Stomach (tissue), 9 donors: ENCODE results near the gene CREB5. TPM values are rescaled to one million over a fixed set of nuclear protein-coding genes. Genes with fewer than 3 reads are reported as not detected.

Source experiments
- DNase-seq, 2 donors: peaks; one replicate each; pipeline versions ENCODE4 v3.0.0 to v3.0.0-alpha.2; 2013 to 2019
- H3K27ac ChIP-seq, 5 donors: fragments of 200-600 bp in 4 of 5; sonication (generic) in 4 of 5; one replicate each; pipeline ENCODE4 v1.5.1; 2013 to 2019; ENCODE audit warnings: mild to moderate bottlenecking in 1 of 5, moderate library complexity in 1 of 5
- H3K27me3 ChIP-seq, 3 donors: fragments of 200-600 bp; sonication (generic); one replicate each; pipeline ENCODE4 v1.5.1; 2017 to 2019; ENCODE audit warnings: mixed run types in 1 of 3
- H3K36me3 ChIP-seq, 4 donors: fragments of 200-600 bp; sonication (generic); 1 replicate in 3 of 4; 2 replicates in 1 of 4; pipeline ENCODE4 v1.5.1; 2016 to 2019
- H3K4me1 ChIP-seq, 4 donors: fragments of 200-600 bp; sonication (generic); one replicate each; pipeline ENCODE4 v1.5.1; 2016 to 2019
- H3K4me3 ChIP-seq, 4 donors: fragments of 200-600 bp; sonication (generic) in 3 of 4; one replicate each; pipeline ENCODE4 v1.5.1; 2016 to 2019; ENCODE audit warnings: mild to moderate bottlenecking in 1 of 4
- H3K9me3 ChIP-seq, 4 donors: fragments of 200-600 bp; sonication (generic); one replicate each; pipeline ENCODE4 v1.5.1; 2016 to 2019
- EP300 ChIP-seq: sonication (generic); formaldehyde crosslinking; IDR thresholded peaks from one replicate; pipeline ENCODE4 v1.6.1; 2017; ENCODE audit warnings: antibody characterized with exemption
- POLR2A ChIP-seq, 4 donors: fragments of 450-650 bp; IDR thresholded peaks; one replicate each; pipeline ENCODE4 v1.6.1; 2016; ENCODE audit warnings: antibody characterized with exemption in 4 of 4, control low read depth in 2 of 4, mild to moderate bottlenecking in 1 of 4, moderate library complexity in 1 of 4
- POLR2AphosphoS5 ChIP-seq, 3 donors: sonication (generic); formaldehyde crosslinking; IDR thresholded peaks; one replicate each; pipeline ENCODE4 v1.6.1; 2016; ENCODE audit warnings: antibody characterized with exemption in 3 of 3
- WGBS, 5 donors: extraction: QIAGEN DNeasy Blood & Tissue Kit in 3 of 5; methylation state at CpG; one replicate each; pipeline versions ENCODE4 v1.1.5 to v1.1.7; 2013 to 2018; 5-methylcytosine and 5-hydroxymethylcytosine counted together
- intact Hi-C: fragments of 100-400 bp; cut with DNase I; formaldehyde crosslinking; loops from one replicate; pipeline ENCODE4 v1.15.1; 2023; ENCODE audit warnings: low total_unique reads
- polyA plus RNA-seq, 3 donors: library from polyadenylated mRNA; stranded (reverse); fragments of 200-250 nt; gene quantifications; one replicate each; pipeline ENCODE4 v1.2.3, GENCODE V29; 2013
- total RNA-seq, 5 donors: library from RNA; depleted of rRNA; stranded (reverse); fragments of >200 nt; gene quantifications; one replicate each; pipeline versions ENCODE4 v1.1.0 to v1.2.3, GENCODE V29; 2014 to 2016
- TF ChIP-seq, protein P1 (sequence below), 7 experiments: fragments of 450-650 bp in 4 of 7; fragments of 200-600 bp in 3 of 7; sonication (generic) in 3 of 7; IDR thresholded peaks; one replicate each; pipeline ENCODE4 v1.5.1; 2016 to 2019; ENCODE audit warnings: antibody characterized with exemption in 7 of 7, control low read depth in 2 of 7, mild to moderate bottlenecking in 1 of 7
- donor health status: healthy with polysubstance abuse.
- donor health status: Bipolar disorder and iron deficiency.
- donor health status: healthy.

The CREB5 gene
- total and polyA plus RNA-seq, 8 donors = 0.68 to 30.3 (median 1.5) TPM; not detected in 1

DNA sequence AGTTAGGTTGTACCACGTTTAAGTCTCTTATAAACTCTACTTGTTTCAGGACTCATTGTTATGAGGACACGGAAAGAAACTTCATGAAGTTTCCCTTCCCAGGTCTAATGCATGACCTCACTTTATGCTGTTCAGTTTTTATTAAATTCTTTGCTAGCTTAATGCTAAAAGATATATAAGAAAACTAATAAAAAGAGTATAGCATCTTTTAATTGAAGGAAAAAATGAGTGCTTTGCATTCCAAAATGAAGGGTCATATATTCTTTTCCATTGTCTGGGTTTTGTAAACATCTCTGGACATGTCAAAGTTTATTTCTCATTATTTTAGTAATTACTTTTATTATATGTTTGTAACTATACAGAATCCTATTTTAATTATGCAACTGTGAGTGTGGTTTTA is 255.8 kb downstream of the CREB5 start:
- intact Hi-C loops = no loop called here
- H3K4me1 ChIP-seq = no peaks in the 10 kb centered on the region
- H3K27me3 ChIP-seq = no peaks in the 10 kb centered on the region
- no peak overlapping the region for H3K27ac ChIP-seq
- no peak overlapping the region for H3K4me3 ChIP-seq
- H3K9me3 ChIP-seq = no peaks in the 10 kb centered on the region
- no peak for DNase-seq
- H3K36me3 ChIP-seq = no peaks in the 10 kb centered on the region
- WGBS, 5 donors = 75 to 84% (median 81%) methylated on average over 2 of the region's 2 CpGs
- TF ChIP-seq POLR2A (IDR thresholded peaks at IDR 0.05) (no peak), POLR2AphosphoS5 (IDR thresholded peaks at IDR 0.05) (no peak), EP300 (no peak)
- TF ChIP-seq, protein P1, sequence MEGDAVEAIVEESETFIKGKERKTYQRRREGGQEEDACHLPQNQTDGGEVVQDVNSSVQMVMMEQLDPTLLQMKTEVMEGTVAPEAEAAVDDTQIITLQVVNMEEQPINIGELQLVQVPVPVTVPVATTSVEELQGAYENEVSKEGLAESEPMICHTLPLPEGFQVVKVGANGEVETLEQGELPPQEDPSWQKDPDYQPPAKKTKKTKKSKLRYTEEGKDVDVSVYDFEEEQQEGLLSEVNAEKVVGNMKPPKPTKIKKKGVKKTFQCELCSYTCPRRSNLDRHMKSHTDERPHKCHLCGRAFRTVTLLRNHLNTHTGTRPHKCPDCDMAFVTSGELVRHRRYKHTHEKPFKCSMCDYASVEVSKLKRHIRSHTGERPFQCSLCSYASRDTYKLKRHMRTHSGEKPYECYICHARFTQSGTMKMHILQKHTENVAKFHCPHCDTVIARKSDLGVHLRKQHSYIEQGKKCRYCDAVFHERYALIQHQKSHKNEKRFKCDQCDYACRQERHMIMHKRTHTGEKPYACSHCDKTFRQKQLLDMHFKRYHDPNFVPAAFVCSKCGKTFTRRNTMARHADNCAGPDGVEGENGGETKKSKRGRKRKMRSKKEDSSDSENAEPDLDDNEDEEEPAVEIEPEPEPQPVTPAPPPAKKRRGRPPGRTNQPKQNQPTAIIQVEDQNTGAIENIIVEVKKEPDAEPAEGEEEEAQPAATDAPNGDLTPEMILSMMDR (IDR thresholded peaks at IDR 0.05) = no peak

- H3K27ac ChIP-seq = peak overlapping the region in 2 of 5 donors; percentile 55 to 64
- 60 to 73% (median 66%) methylated on average over 4 of the region's 4 CpGs for WGBS, 5 donors
- intact Hi-C loops = no loop called here
Observed at GRCh38 chr7:28669330-28669729, 257.0 kb downstream of the CREB5 start.

DNA sequence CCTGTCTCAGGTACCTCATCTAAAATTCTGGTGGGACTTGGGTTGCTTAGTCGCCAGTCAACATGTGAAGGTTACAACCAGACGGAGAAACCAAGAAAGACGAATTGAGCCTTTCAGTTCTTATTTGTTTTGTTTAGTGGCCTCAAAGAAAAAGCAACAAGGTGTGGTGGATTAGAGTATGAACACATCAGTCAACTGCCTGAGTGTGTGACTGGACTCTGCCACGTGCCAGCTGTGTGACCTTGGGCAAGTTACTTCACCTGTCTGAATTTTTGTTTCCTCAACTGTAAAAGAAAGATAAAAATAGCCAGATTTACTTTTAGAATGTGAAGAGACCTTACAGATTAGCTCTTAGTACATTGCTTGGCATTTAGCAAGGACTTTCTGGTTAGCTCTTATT is 259.2 kb downstream of the CREB5 start:
- H3K9me3 ChIP-seq = no peaks in the 10 kb centered on the region
- no peaks in the 10 kb centered on the region for H3K36me3 ChIP-seq
- H3K27ac ChIP-seq = no peak overlapping the region
- H3K27me3 ChIP-seq = no peaks in the 10 kb centered on the region
- TF ChIP-seq, protein P1 (IDR thresholded peaks at IDR 0.05) = no peak
- TF ChIP-seq EP300 (no peak), POLR2AphosphoS5 (IDR thresholded peaks at IDR 0.05) (no peak), POLR2A (IDR thresholded peaks at IDR 0.05) (no peak)
- intact Hi-C loops = loop anchor here (10.0 kb wide), 1 partner anchor 257 kb away; the partner anchor contains the start of gene CREB5
- H3K4me1 ChIP-seq = no peaks in the 10 kb centered on the region
- 67 to 83% (median 77%) methylated on average over 4 of the region's 4 CpGs for WGBS, 5 donors
- no peak for DNase-seq
- H3K4me3 ChIP-seq = no peak overlapping the region

More at GRCh38 chr7:28669330-28669729, 257.0 kb downstream of the CREB5 start:
- Histone ChIP-seq H3K36me3 (no peaks in the 10 kb centered on the region), H3K27me3 (no peaks in the 10 kb centered on the region), H3K4me3 (no peak overlapping the region), H3K4me1 (no peaks in the 10 kb centered on the region), H3K9me3 (no peaks in the 10 kb centered on the region)
- TF ChIP-seq POLR2A (IDR thresholded peaks at IDR 0.05) (no peak), POLR2AphosphoS5 (IDR thresholded peaks at IDR 0.05) (no peak), EP300 (no peak)
- DNase-seq = no peak

DNA sequence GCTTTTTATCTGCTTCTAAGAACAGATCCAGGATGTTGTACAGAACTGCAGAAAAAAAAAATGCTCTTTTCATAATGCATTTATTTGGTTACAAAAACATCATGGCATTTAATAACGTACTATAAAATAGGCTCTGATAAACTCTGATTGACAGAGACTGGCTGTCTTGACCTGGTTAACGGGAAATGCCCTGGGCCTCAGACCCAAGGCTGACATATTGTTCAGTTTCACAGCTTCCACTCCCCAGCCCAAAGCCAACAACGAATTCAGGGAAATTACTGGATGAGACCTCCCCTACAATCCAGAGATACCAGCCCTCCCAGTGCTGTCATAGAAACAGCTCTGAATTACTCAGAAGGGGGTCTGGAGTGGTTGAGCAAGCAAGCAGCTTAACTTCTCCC is 260.1 kb downstream of the CREB5 start:
- whole genome bisulfite sequencing, 5 donors = 51 to 80% (median 58%) methylated on average over 3 of the region's 3 CpGs
- H3K27me3 ChIP-seq = no peaks in the 10 kb centered on the region
- no peak overlapping the region for H3K4me3 ChIP-seq
- no peaks in the 10 kb centered on the region for H3K4me1 ChIP-seq
- H3K27ac ChIP-seq = no peak overlapping the region
- TF ChIP-seq, protein P1 (IDR thresholded peaks at IDR 0.05) = no peak
- no peak for TF ChIP-seq POLR2AphosphoS5 (IDR thresholded peaks at IDR 0.05)
- no peak for TF ChIP-seq EP300
- no peak for TF ChIP-seq POLR2A (IDR thresholded peaks at IDR 0.05)
- no peaks in the 10 kb centered on the region for H3K36me3 ChIP-seq
- no peak for DNase-seq
- intact Hi-C loops = loop anchor here (10.0 kb wide), 1 partner anchor 258 kb away; the partner anchor contains the start of gene CREB5
- H3K9me3 ChIP-seq = no peaks in the 10 kb centered on the region

DNA sequence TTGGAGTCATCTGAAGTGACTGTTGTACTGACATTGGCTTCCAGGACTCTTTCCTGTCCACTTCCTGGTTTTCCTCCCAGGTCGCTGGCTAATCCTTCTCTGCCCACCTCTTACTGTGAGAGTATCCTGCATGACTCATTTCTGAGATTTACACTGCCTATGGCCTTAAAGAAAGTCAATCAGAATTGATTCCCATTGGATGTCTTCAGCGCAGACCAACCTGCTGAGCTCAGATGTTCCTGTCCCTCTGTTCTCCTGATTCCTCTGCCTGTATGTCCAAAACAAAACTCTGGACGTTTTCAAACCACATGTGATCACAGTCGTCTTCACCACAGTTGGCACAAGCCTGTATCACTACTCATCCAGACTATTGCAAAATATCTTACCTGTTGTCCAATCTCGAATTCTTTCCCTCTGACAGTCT is 262.1 kb downstream of the CREB5 start:
- Histone ChIP-seq H3K27me3 (no peaks in the 10 kb centered on the region), H3K36me3 (no peaks in the 10 kb centered on the region), H3K4me1 (no peaks in the 10 kb centered on the region), H3K9me3 (no peaks in the 10 kb centered on the region), H3K27ac (no peak overlapping the region), H3K4me3 (no peak overlapping the region)
- intact Hi-C loops = loop anchor here (10.0 kb wide), 1 partner anchor 260 kb away; the partner anchor contains the start of gene CREB5
- TF ChIP-seq POLR2AphosphoS5 (IDR thresholded peaks at IDR 0.05) (no peak), EP300 (no peak), POLR2A (IDR thresholded peaks at IDR 0.05) (no peak)
- TF ChIP-seq, protein P1 (IDR thresholded peaks at IDR 0.05) = no peak
- DNase-seq = no peak
- WGBS, 5 donors = 68 to 78% (median 70%) methylated on average over 5 of the region's 5 CpGs
